H9 (cell line): ENCODE measurements around the gene CFAP54. TPM values are rescaled to one million over a fixed set of nuclear protein-coding genes. Genes with fewer than 3 reads are reported as not detected.
"Not testable (repeated sequence)": the region's sequence is repeated elsewhere in the genome, so short reads cannot be mapped to it uniquely, and the experiment has no call there.

Experiments used
- DNase-seq: peaks from one replicate; pipeline ENCODE4 v3.0.0-alpha.2; 2017
- H2AFZ ChIP-seq: one replicate; pipeline ENCODE4 v1.6.1; 2013; ENCODE audit warnings: mild to moderate bottlenecking, low read length, control low read depth, moderate library complexity
- H2AK5ac ChIP-seq: 2 replicates; pipeline ENCODE4 v1.6.1; 2013; ENCODE audit warnings: low read length, control low read depth, mixed read lengths; ENCODE audit not compliant: insufficient read length
- H2BK120ac ChIP-seq: one replicate; pipeline ENCODE4 v1.6.1; 2013; ENCODE audit warnings: low read depth, mild to moderate bottlenecking, low read length, control low read depth, inconsistent platforms; ENCODE audit not compliant: poor library complexity, severe bottlenecking
- H2BK12ac ChIP-seq: 2 replicates; pipeline ENCODE4 v1.6.1; 2013; ENCODE audit warnings: low read length, control low read depth, mixed read lengths, low read depth; ENCODE audit not compliant: insufficient read length
- H2BK15ac ChIP-seq: 2 replicates; pipeline ENCODE4 v1.6.1; 2013; ENCODE audit warnings: low read depth, low read length, control low read depth
- H2BK20ac ChIP-seq: one replicate; pipeline ENCODE4 v1.6.1; 2013; ENCODE audit warnings: low read depth, mild to moderate bottlenecking, low read length, control low read depth, inconsistent platforms; ENCODE audit not compliant: poor library complexity, severe bottlenecking
- H2BK5ac ChIP-seq: 2 replicates; pipeline ENCODE4 v1.6.1; 2013; ENCODE audit warnings: low read length, control low read depth, mixed read lengths; ENCODE audit not compliant: insufficient read length
- H3K14ac ChIP-seq: 2 replicates; pipeline ENCODE4 v1.6.1; 2013; ENCODE audit warnings: low read length, control low read depth; ENCODE audit not compliant: insufficient read depth
- H3K18ac ChIP-seq: 2 replicates; pipeline ENCODE4 v1.6.1; 2013; ENCODE audit warnings: low read depth, mild to moderate bottlenecking, mixed read lengths, low read length, control low read depth; ENCODE audit not compliant: insufficient read length
- H3K23ac ChIP-seq: 2 replicates; pipeline ENCODE4 v1.6.1; 2013; ENCODE audit warnings: low read length, control low read depth, mixed read lengths, low read depth; ENCODE audit not compliant: insufficient read length
- H3K23me2 ChIP-seq: 2 replicates; pipeline ENCODE4 v1.6.1; 2013; ENCODE audit warnings: low read depth, mild to moderate bottlenecking, mixed read lengths, low read length, control low read depth; ENCODE audit not compliant: insufficient read length, poor library complexity, severe bottlenecking
- H3K27ac ChIP-seq: 2 replicates; pipeline ENCODE4 v1.5.1; 2013; ENCODE audit warnings: low read length, control low read depth, mixed read lengths, low read depth; ENCODE audit not compliant: insufficient read length
- H3K27me3 ChIP-seq: 2 replicates; pipeline ENCODE4 v1.6.1; 2013; ENCODE audit warnings: low read length, control low read depth, inconsistent platforms; ENCODE audit not compliant: insufficient read depth
- H3K4ac ChIP-seq: 2 replicates; pipeline ENCODE4 v1.6.1; 2013; ENCODE audit warnings: low read depth, mild to moderate bottlenecking, control low read depth, inconsistent platforms, low read length, moderate library complexity
- H3K4me1 ChIP-seq: 2 replicates; pipeline ENCODE4 v1.6.1; 2013; ENCODE audit warnings: low read length, control low read depth, inconsistent platforms; ENCODE audit not compliant: insufficient read depth
- H3K4me2 ChIP-seq: 2 replicates; pipeline ENCODE4 v1.6.1; 2013; ENCODE audit warnings: low read length, control low read depth, mixed read lengths; ENCODE audit not compliant: insufficient read length, insufficient read depth
- H3K56ac ChIP-seq: 2 replicates; pipeline ENCODE4 v1.6.1; 2013; ENCODE audit warnings: low read depth, mild to moderate bottlenecking, mixed read lengths, low read length, control low read depth; ENCODE audit not compliant: insufficient read length
- H3K79me1 ChIP-seq: 2 replicates; pipeline ENCODE4 v1.6.1; 2013; ENCODE audit warnings: low read depth, mild to moderate bottlenecking, moderate library complexity, low read length, control low read depth, inconsistent platforms; ENCODE audit not compliant: insufficient read depth, poor library complexity, severe bottlenecking
- H3K79me2 ChIP-seq: 2 replicates; pipeline ENCODE4 v1.6.1; 2013; ENCODE audit warnings: low read length, control low read depth, inconsistent platforms; ENCODE audit not compliant: insufficient read depth
- H3K9ac ChIP-seq: 2 replicates; pipeline ENCODE4 v1.6.1; 2013; ENCODE audit warnings: low read length, control low read depth, mixed read lengths; ENCODE audit not compliant: insufficient read length; ENCODE audit errors: extremely low read depth
- H3K9me3 ChIP-seq: one replicate; pipeline ENCODE4 v1.6.1; 2013; ENCODE audit warnings: low read depth, low read length, inconsistent platforms; ENCODE audit not compliant: control insufficient read depth
- H3T11ph ChIP-seq: one replicate; pipeline ENCODE4 v1.6.1; 2013; ENCODE audit warnings: mild to moderate bottlenecking, low read length, control low read depth, inconsistent platforms
- H4K20me1 ChIP-seq: one replicate; pipeline ENCODE4 v1.6.1; 2013; ENCODE audit not compliant: control insufficient read depth, insufficient read length, insufficient read depth
- H4K5ac ChIP-seq: 2 replicates; pipeline ENCODE4 v1.6.1; 2013; ENCODE audit warnings: low read depth, mild to moderate bottlenecking, mixed read lengths, low read length, control low read depth; ENCODE audit not compliant: insufficient read length
- H4K8ac ChIP-seq: replicated peaks from 2 replicates; pipeline ENCODE4 v1.6.1; 2013; ENCODE audit warnings: low read length, control low read depth, mixed read lengths, low read depth; ENCODE audit not compliant: insufficient read length
- H4K91ac ChIP-seq: 2 replicates; pipeline ENCODE4 v1.6.1; 2013; ENCODE audit warnings: low read depth, mild to moderate bottlenecking, moderate library complexity, mixed read lengths, low read length, control low read depth; ENCODE audit not compliant: insufficient read length
- H3K27ac Mint-ChIP-seq, 3 experiments: 2 replicates in 2 of 3; 3 replicates in 1 of 3; pipeline ENCODE4 v1.8.0; 2020 to 2021; ENCODE audit warnings: mixed read lengths in 3 of 3, mild to moderate bottlenecking in 1 of 3, moderate library complexity in 1 of 3
- H3K27me3 Mint-ChIP-seq: 2 replicates; pipeline ENCODE4 v1.8.0; 2021; ENCODE audit warnings: low read depth, mild to moderate bottlenecking, moderate library complexity, mixed read lengths
- H3K36me3 Mint-ChIP-seq, 3 experiments: 2 replicates in 2 of 3; 3 replicates in 1 of 3; pipeline ENCODE4 v1.8.0; 2020 to 2021; ENCODE audit warnings: low read depth in 3 of 3, mixed read lengths in 3 of 3; ENCODE audit not compliant: insufficient read depth in 1 of 3
- H3K4me1 Mint-ChIP-seq, 2 experiments: 2 replicates each; pipeline ENCODE4 v1.8.0; 2020; ENCODE audit warnings: mixed read lengths in 2 of 2
- H3K4me3 Mint-ChIP-seq, 2 experiments: 2 replicates in 1 of 2; 3 replicates in 1 of 2; pipeline ENCODE4 v1.8.0; 2020 to 2021; ENCODE audit warnings: mild to moderate bottlenecking in 2 of 2, mixed read lengths in 2 of 2, moderate library complexity in 1 of 2
- H3K9me3 Mint-ChIP-seq, 2 experiments: 2 replicates in 1 of 2; 3 replicates in 1 of 2; pipeline ENCODE4 v1.8.0; 2020; ENCODE audit warnings: mild to moderate bottlenecking in 2 of 2, mixed read lengths in 2 of 2, moderate library complexity in 1 of 2
- CTCF ChIP-seq: fragments of 200-600 bp; sonication (generic); conservative IDR thresholded peaks from 3 replicates; pipeline ENCODE4 v1.8.0; 2021; ENCODE audit warnings: antibody characterized with exemption, mild to moderate bottlenecking
- WGBS: extraction: QIAGEN DNeasy Blood & Tissue Kit; methylation state at CpG from one replicate; pipeline ENCODE4 v1.1.7; 2013; ENCODE audit warnings: missing lambda C conversion rate, low lambda C conversion rate, mixed read lengths; ENCODE audit not compliant: insufficient read length; ENCODE audit errors: extremely low coverage; 5-methylcytosine and 5-hydroxymethylcytosine counted together
- total RNA-seq: library from RNA; stranded (reverse); gene quantifications from 2 replicates; pipeline ENCODE4 v1.2.1, GENCODE V29; 2021

CFAP54 gene
- total RNA-seq, 1 experiment from 2014 or later, result 0.24 TPM

DNA sequence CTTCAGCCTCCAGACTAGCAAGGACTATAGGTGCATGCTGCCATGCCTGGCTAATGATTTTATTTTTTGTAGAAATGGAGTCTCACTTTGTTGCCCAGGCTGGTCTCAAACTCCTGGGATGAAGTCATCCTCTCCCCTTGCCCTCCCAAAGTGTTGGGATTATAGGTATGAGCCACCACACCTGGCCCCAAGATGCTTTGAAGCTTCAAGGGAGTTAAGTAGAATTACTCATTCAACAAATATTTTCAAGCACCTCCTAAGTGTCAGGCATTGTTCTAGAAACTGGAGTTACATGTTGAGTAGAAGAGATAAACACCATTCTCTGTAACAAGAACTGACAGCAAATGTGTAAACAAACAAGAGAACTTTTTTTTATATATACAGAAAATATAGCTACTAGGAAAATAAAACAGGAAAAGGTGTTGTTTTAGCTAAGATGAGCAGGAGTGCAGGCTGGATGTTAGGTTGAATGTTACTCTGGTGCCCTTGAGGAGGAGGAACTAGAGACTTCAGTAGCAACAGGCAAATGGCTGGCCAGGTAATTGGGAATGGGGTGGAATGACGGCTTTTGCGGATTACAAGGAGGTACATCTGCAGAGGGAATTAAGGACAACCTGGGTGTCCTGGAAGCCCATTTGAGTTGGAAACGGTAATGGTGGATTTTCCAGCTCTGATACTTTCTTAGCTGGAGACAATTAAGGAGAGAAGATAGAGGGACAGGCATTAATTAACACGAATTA is 32.0 kb upstream of the CFAP54 start:
- H3K4me1 ChIP-seq, result no peaks in the 10 kb centered on the region
- H2AFZ ChIP-seq, result no peak overlapping the region

GRCh38 chr12:96459281-96459680 is 30.1 kb upstream of the CFAP54 start:
- not testable (repeated sequence) for H3K27me3 ChIP-seq, H3K9me3 Mint-ChIP-seq, H2AK5ac ChIP-seq, H4K5ac ChIP-seq, H3K36me3 Mint-ChIP-seq, H3K4me1 ChIP-seq, H2AFZ ChIP-seq, H3T11ph ChIP-seq, DNase-seq, H4K91ac ChIP-seq, H3K79me2 ChIP-seq, H3K9ac ChIP-seq, H3K56ac ChIP-seq, H4K20me1 ChIP-seq, H3K4ac ChIP-seq, H2BK120ac ChIP-seq, H3K9me3 ChIP-seq, H2BK12ac ChIP-seq, H3K23ac ChIP-seq, H3K4me1 Mint-ChIP-seq, H3K18ac ChIP-seq, H3K4me2 ChIP-seq, H3K14ac ChIP-seq, H3K27me3 Mint-ChIP-seq, H2BK5ac ChIP-seq, H3K79me1 ChIP-seq, H3K27ac ChIP-seq, H4K8ac ChIP-seq, H3K4me3 Mint-ChIP-seq, H3K23me2 ChIP-seq, H2BK20ac ChIP-seq, H2BK15ac ChIP-seq, H3K27ac Mint-ChIP-seq
- WGBS, result no CpG with 5 or more reads among the region's 6 CpGs

More for the DNA sequence above, 32.0 kb upstream of the CFAP54 start:
- Mint-ChIP-seq H3K27me3 (no peaks in the 10 kb centered on the region; the same call in 1 of the 2 replicates), H3K4me3 (no peak overlapping the region), H3K4me1 (peaks cover 3 to 4% of the 10 kb centered on the region in 2 experiments; a peak in 1 of 4 replicates), H3K27ac (no peak overlapping the region; a peak in 1 of 7 replicates), H3K9me3 (no peaks in the 10 kb centered on the region), H3K36me3 (no peaks in the 10 kb centered on the region)
- H3K27me3 ChIP-seq, result no peaks in the 10 kb centered on the region
- H2BK12ac ChIP-seq, result no peak overlapping the region
- no peak overlapping the region for H3K9ac ChIP-seq
- H4K5ac ChIP-seq, result no peak overlapping the region
- H3K56ac ChIP-seq, result no peak overlapping the region
- H3K18ac ChIP-seq, result no peak overlapping the region
- H3K23me2 ChIP-seq, result no peaks in the 10 kb centered on the region
- no peak overlapping the region for H3K4me2 ChIP-seq
- H2BK15ac ChIP-seq, result no peak overlapping the region
- H4K91ac ChIP-seq, result no peak overlapping the region
- no peaks in the 10 kb centered on the region for H3K79me2 ChIP-seq
- peak; percentile 42 for DNase-seq
- H4K20me1 ChIP-seq, result no peaks in the 10 kb centered on the region
- no peaks in the 10 kb centered on the region for H3K9me3 ChIP-seq
- no CpG with 5 or more reads among the region's 4 CpGs for WGBS
- no peak overlapping the region for H2BK5ac ChIP-seq
- H3K14ac ChIP-seq, result no peak overlapping the region
- TF ChIP-seq CTCF, result no peak
- H2BK20ac ChIP-seq, result no peak overlapping the region
- no peak overlapping the region for H3K27ac ChIP-seq
- H3K23ac ChIP-seq, result no peak overlapping the region
- no peak overlapping the region for H4K8ac ChIP-seq
- H3T11ph ChIP-seq, result no peak overlapping the region
- H2BK120ac ChIP-seq, result no peak overlapping the region
- no peaks in the 10 kb centered on the region for H3K79me1 ChIP-seq
- H2AK5ac ChIP-seq, result no peak overlapping the region
- no peak overlapping the region for H3K4ac ChIP-seq
